ENCODE results near the gene TMEM31. TPM values are rescaled to one million over a fixed set of nuclear protein-coding genes. Genes with fewer than 3 reads are reported as not detected.

The TMEM31 gene
- total RNA-seq, 1 experiment from 2014 or later, result not detected

GRCh38 chrX:103734125-103734760, 23.5 kb downstream of the TMEM31 start:
- no peak for DNase-seq
- Mint-ChIP-seq H3K27me3 (ENCODE audit: unreplicated experiment) (peaks cover 93% of the 10 kb centered on the region), H3K36me3 (ENCODE audit: insufficient read depth, unreplicated experiment) (no peaks in the 10 kb centered on the region), H3K4me3 (ENCODE audit: low read depth, unreplicated experiment) (no peak overlapping the region), H3K9me3 (ENCODE audit: low read depth, unreplicated experiment) (no peaks in the 10 kb centered on the region), H3K4me1 (ENCODE audit: low read depth, unreplicated experiment) (no peaks in the 10 kb centered on the region), H3K27ac (ENCODE audit: unreplicated experiment) (no peak overlapping the region)
- no peak for TF ChIP-seq CTCF (IDR thresholded peaks at IDR 0.05; ENCODE audit: unreplicated experiment)
- intact Hi-C loops (cut with micrococcal nuclease; ENCODE audit: unreplicated experiment), result no loop called here
- CTCF ChIA-PET, result no interaction called here
- no TSS peak for BruUV-seq (replicated peaks)

- H3K4me3 Mint-ChIP-seq (ENCODE audit: low read depth, unreplicated experiment), result no peak overlapping the region
- BruUV-seq (replicated peaks), result no TSS peak
- no peak for TF ChIP-seq CTCF (IDR thresholded peaks at IDR 0.05; ENCODE audit: unreplicated experiment)
- DNase-seq, result no peak
- no peak overlapping the region for H3K27ac Mint-ChIP-seq (ENCODE audit: unreplicated experiment)
- H3K27me3 Mint-ChIP-seq (ENCODE audit: unreplicated experiment), result peaks cover 65% of the 10 kb centered on the region
- intact Hi-C loops (cut with micrococcal nuclease; ENCODE audit: unreplicated experiment), result no loop called here
- H3K9me3 Mint-ChIP-seq (ENCODE audit: low read depth, unreplicated experiment), result no peaks in the 10 kb centered on the region
- CTCF ChIA-PET, result no interaction called here
- no peaks in the 10 kb centered on the region for H3K4me1 Mint-ChIP-seq (ENCODE audit: low read depth, unreplicated experiment)
- no peaks in the 10 kb centered on the region for H3K36me3 Mint-ChIP-seq (ENCODE audit: insufficient read depth, unreplicated experiment)
Observed at GRCh38 chrX:103737696-103738095, 27.0 kb downstream of the TMEM31 start.

DNA sequence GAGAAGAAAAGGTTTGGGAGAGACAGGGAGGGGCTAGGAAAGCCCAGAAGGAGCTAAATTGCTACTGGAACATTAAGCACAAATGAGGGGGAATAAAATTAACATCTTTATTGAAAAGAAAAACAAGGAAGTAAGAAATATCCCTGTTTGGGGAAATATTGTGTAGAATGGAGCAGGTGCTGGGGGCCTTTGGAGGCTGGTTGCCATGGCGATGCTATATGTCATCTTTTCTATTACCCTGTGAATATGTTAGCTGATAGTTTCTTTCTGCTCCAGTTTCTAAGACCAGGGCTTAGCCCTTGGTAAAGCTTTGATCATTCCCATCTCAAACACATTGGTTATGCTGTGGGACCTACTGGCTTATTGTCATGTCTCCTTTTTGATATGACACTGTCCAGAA, 28.7 kb downstream of the TMEM31 start:
- Mint-ChIP-seq H3K4me1 (ENCODE audit: low read depth, unreplicated experiment) (no peaks in the 10 kb centered on the region), H3K9me3 (ENCODE audit: low read depth, unreplicated experiment) (no peaks in the 10 kb centered on the region), H3K4me3 (ENCODE audit: low read depth, unreplicated experiment) (no peak overlapping the region), H3K36me3 (ENCODE audit: insufficient read depth, unreplicated experiment) (no peaks in the 10 kb centered on the region), H3K27ac (ENCODE audit: unreplicated experiment) (no peak overlapping the region), H3K27me3 (ENCODE audit: unreplicated experiment) (peaks cover 47% of the 10 kb centered on the region)
- BruUV-seq (replicated peaks), result no TSS peak
- no peak for DNase-seq
- CTCF ChIA-PET, result no interaction called here
- TF ChIP-seq CTCF (IDR thresholded peaks at IDR 0.05; ENCODE audit: unreplicated experiment), result no peak
- intact Hi-C loops (cut with micrococcal nuclease; ENCODE audit: unreplicated experiment), result no loop called here

GRCh38 chrX:103741879-103742278, 31.2 kb downstream of the TMEM31 start:
- CTCF ChIA-PET, result no interaction called here
- H3K4me3 Mint-ChIP-seq (ENCODE audit: low read depth, unreplicated experiment), result no peak overlapping the region
- intact Hi-C loops (cut with micrococcal nuclease; ENCODE audit: unreplicated experiment), result no loop called here
- H3K4me1 Mint-ChIP-seq (ENCODE audit: low read depth, unreplicated experiment), result no peaks in the 10 kb centered on the region
- no peak overlapping the region for H3K27ac Mint-ChIP-seq (ENCODE audit: unreplicated experiment)
- TF ChIP-seq CTCF (IDR thresholded peaks at IDR 0.05; ENCODE audit: unreplicated experiment), result no peak
- DNase-seq, result no peak
- no peaks in the 10 kb centered on the region for H3K9me3 Mint-ChIP-seq (ENCODE audit: low read depth, unreplicated experiment)
- H3K27me3 Mint-ChIP-seq (ENCODE audit: unreplicated experiment), result peaks cover 44% of the 10 kb centered on the region
- BruUV-seq (replicated peaks), result no TSS peak
- no peaks in the 10 kb centered on the region for H3K36me3 Mint-ChIP-seq (ENCODE audit: insufficient read depth, unreplicated experiment)
